ENCODE measurements around the gene LEPROT.

GRCh38 chr1:65372557-65372956 is 47.9 kb upstream of the LEPROT start:
- TF ChIP-seq POLR2A (IDR thresholded peaks at IDR 0.05; ENCODE audit: low read depth) = no peak
- TF ChIP-seq CTCF (IDR thresholded peaks at IDR 0.05) = no peak
- TF ChIP-seq EP300 (IDR thresholded peaks at IDR 0.05) = no peak
